ENCODE data around the gene HTRA3. TPM values are rescaled to one million over a fixed set of nuclear protein-coding genes. Genes with fewer than 3 reads are reported as not detected.

HTRA3 gene
- total RNA-seq, 1 donor = 0.86 TPM

DNA sequence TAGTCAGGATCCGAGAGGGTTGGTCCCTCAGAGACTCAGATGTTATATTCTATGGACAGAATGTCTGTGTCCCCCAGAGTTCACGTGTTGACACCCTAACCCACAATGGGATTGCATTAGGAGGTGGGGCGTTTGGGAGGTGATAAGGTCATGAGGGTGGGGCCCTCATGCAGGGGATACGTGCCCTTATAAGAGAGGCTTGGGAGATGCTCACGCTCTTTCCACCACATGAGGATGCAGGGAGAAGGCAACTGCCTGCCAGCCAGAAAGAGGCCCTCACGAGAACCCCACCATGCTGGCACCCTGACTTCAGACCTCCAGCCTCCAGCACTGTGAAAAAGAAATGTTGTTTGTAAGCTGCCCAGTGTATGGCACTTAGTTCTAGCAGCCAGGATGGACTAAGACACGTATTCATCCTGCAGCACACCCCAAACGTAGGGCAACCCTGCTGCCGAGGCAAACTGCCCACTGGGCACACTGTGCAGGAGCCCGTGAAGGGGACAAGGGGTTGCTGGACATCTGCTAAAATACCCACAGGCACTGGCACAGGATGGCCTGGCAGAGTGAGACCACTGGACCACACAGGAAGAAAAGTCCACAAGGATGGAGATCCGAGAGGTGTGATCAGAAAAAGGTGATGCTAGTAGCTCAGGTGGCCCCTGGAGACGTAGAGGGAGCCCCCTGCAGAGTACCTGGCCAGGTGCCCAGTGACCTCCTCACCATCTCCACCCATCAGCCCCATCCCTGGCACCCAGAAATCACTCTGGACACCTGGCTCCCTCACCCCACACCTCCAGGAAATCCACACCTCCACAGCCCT, 62.7 kb downstream of the HTRA3 start:
- H3K4me3 ChIP-seq (ENCODE audit: low read depth, low read length) = no peak overlapping the region
- no peak for DNase-seq (ENCODE audit: low read depth)
- TF ChIP-seq, protein P1, sequence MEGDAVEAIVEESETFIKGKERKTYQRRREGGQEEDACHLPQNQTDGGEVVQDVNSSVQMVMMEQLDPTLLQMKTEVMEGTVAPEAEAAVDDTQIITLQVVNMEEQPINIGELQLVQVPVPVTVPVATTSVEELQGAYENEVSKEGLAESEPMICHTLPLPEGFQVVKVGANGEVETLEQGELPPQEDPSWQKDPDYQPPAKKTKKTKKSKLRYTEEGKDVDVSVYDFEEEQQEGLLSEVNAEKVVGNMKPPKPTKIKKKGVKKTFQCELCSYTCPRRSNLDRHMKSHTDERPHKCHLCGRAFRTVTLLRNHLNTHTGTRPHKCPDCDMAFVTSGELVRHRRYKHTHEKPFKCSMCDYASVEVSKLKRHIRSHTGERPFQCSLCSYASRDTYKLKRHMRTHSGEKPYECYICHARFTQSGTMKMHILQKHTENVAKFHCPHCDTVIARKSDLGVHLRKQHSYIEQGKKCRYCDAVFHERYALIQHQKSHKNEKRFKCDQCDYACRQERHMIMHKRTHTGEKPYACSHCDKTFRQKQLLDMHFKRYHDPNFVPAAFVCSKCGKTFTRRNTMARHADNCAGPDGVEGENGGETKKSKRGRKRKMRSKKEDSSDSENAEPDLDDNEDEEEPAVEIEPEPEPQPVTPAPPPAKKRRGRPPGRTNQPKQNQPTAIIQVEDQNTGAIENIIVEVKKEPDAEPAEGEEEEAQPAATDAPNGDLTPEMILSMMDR (IDR thresholded peaks at IDR 0.05; ENCODE audit: insufficient read depth, low read depth, low read length) = no peak

DNA sequence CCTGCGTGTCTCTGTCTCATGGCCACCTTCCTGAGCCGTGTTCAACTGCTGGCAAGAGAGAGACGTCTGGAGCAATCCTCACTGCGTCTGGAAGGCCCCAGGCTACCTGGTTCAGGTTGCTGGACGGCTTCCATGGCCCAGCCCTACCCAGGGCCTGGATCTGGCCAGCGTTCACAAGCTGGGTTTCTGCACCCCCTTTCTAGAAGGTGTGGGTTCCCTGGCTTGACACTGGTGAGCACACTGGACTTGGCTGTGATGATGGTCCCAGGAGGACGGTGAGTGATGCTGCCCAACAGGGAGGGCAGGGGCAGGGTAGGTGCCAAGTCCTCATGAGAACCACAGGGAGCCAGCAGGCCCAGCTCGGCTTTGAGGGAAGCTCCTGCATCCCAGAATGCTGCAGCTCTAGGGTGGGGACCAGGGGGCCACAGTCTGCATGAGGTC, 63.4 kb downstream of the HTRA3 start:
- H3K4me3 ChIP-seq (ENCODE audit: low read depth, low read length) = no peak overlapping the region
- DNase-seq (ENCODE audit: low read depth) = no peak
- TF ChIP-seq, protein P1 (IDR thresholded peaks at IDR 0.05; ENCODE audit: insufficient read depth, low read depth, low read length) = no peak

DNA sequence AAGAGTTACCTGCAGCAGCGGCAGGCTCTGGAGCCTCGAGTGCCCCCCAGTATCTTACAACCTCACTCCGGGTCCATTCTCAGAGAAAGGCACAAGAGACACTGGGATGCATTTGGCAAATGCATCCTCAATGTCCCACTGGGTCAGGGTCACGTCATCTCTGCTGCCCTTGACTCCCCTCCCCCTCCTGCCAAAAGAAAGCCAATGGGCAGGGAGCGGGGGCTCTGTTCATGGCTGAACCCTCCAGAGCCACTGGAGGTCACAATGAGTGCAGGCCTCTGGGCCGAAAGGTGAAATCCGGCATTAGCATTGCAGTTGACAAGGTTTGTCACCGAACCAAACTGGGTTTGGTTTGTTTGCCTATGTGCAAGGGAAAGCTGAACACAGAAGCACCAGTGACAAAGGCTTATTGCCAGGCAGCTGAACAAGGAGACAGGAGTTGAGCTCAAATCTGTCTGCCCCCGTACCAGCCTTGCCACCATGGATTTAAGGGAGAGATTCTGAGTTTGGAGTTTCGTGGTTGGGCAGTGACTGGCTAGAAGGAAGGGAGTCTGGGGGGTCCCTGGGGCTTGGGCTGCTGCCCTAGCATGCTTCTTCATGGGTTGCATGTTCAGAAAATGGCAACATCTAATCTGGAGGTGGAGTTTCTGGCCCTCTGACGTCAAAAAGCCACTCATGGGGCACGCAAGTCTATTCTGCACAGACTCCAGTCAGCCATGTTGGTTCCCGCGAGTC, 64.3 kb downstream of the HTRA3 start:
- no peak overlapping the region for H3K4me3 ChIP-seq (ENCODE audit: low read depth, low read length)
- DNase-seq (ENCODE audit: low read depth) = no peak
- TF ChIP-seq, protein P1 (IDR thresholded peaks at IDR 0.05; ENCODE audit: insufficient read depth, low read depth, low read length) = no peak

DNA sequence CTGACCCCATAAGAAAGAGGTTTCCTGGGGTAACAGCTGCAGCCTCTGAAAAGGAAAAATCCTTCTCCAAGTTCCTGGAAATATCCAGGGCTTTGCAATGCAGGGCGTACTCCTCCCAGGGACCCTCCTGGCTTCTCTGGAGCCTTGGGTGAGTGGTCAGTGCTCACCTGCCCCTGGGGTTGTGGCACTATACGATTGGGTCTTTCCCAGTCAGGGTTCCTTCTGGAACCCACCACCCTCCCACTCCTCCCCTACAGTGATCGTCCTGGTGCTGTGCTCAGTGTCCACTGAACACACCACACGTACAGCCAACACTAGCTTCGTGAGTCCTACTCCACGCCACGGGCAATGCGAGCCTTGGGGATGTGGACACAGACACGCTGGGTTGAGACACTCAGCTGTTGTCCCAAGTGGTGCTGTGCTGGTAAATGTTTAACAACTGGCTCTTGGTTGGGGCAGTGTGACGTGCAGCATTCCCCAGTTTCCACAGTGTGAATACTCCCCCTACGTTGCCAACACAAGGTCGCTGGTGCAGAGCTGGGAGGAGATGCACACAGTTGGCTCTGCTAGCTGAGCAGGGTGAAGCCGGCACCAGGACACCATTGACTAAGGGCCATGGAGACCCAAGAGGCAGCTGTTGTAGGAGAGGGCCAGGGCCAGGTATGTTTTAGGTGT, 65.4 kb downstream of the HTRA3 start:
- no peak for DNase-seq (ENCODE audit: low read depth)
- H3K4me3 ChIP-seq (ENCODE audit: low read depth, low read length) = no peak overlapping the region
- TF ChIP-seq, protein P1 (IDR thresholded peaks at IDR 0.05; ENCODE audit: insufficient read depth, low read depth, low read length) = no peak

DNA sequence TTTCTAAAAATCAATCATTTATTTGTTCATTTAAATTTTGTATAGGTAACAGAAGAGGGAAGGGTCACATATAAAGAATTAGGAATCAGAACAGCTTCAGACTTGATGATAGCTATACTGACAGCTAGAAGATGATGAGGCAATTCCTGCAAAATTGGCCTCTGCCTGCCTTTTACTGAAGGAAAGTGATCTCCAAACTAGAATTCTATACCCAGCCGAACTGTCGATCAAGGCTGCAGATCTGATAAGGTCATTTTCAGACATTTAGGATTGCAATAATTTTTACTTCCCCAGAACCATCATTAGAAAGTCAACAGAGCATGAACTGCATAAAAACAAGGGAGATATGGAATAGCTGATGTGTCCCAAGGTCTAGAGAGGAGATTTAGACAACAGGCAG, 66.3 kb downstream of the HTRA3 start:
- TF ChIP-seq, protein P1 (IDR thresholded peaks at IDR 0.05; ENCODE audit: insufficient read depth, low read depth, low read length) = no peak
- no peak overlapping the region for H3K4me3 ChIP-seq (ENCODE audit: low read depth, low read length)
- DNase-seq (ENCODE audit: low read depth) = no peak

DNA sequence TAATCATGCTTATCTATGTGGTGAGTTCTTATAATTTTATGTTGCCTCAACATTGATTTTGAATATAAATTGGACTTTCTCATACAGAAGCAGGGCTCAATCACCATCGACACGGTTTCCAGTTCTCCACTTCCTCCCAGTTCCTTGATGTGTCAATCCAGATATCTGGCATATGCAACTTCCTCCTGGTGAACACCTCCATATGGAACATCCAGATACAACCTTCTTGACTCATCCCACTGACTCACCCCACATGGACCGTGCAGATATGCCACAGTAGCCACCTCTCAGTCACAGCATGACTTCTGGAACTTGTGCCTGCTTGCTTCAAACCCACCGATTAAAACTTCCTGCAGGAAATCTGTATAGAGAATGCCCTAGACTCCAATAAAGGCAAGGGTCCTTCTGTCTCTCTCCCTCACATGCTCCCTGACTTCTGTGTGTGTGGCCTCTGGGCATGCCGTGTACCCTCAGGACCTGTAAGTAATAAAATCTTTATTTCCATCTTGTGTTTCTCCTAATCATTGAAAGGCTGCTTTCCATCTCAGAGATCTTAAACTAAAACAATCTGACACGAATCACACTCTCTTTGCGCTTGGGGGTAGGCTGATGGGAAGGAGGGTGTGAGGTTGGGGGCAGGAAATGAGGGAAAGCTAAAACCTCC, 67.0 kb downstream of the HTRA3 start:
- no peak overlapping the region for H3K4me3 ChIP-seq (ENCODE audit: low read depth, low read length)
- TF ChIP-seq, protein P1 (IDR thresholded peaks at IDR 0.05; ENCODE audit: insufficient read depth, low read depth, low read length) = no peak
- no peak for DNase-seq (ENCODE audit: low read depth)

Data from fibroblast of villous mesenchyme (primary cell).